Measurements from ENCODE around the gene EEFSEC. TPM values are rescaled to one million over a fixed set of nuclear protein-coding genes. Genes with fewer than 3 reads are reported as not detected.

Gene EEFSEC
- total RNA-seq, 1 experiment from 2014 or later, result 14.6 TPM

DNA sequence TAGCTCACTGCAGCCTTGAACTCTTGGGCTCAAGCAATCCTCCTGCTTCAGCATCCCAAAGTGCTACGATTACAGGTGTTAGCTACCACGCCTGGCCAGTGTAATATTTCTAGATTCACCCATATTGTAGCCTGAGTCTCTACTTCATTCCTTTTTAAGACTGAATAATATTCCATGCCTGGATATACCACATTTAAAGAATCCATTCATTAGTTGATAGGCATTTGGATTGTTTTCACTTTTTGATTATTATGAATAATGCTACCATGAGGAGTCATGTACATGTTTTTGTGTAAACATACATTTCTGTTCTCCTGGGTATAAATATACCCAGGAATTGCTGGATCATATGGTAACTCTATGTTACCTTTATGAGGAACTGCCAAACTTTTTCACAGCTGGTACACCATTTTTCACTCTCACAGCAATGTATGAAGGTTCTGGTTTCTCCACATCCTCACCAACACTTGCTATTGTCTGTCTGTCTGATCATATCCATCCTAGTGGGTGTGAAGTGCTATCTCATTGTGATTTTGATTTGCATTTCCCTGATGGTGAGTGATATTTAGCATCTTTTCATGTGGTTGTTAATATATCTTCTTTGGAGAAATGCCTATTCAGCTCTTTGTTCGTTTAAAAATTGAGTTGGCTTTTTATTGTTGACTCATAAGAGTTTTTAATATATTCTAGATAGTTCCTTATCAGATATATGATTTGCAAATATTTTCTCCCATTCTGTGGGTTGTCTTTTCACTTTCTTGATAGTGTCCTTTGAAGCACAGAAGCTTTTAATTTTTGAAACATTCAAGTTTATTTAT lies 32.6 kb downstream of the EEFSEC start:
- Mint-ChIP-seq H3K27ac (ENCODE audit: low read depth, unreplicated experiment) (no peak overlapping the region), H3K27me3 (ENCODE audit: insufficient read depth, unreplicated experiment) (no peaks in the 10 kb centered on the region), H3K4me3 (ENCODE audit: unreplicated experiment) (no peak overlapping the region), H3K9me3 (ENCODE audit: unreplicated experiment) (no peaks in the 10 kb centered on the region), H3K4me1 (ENCODE audit: insufficient read depth, unreplicated experiment) (no peaks in the 10 kb centered on the region), H3K36me3 (ENCODE audit: insufficient read depth, unreplicated experiment) (no peaks in the 10 kb centered on the region)
- no peak for DNase-seq (ENCODE audit: unreplicated experiment)
- intact Hi-C loops (cut with micrococcal nuclease), result no loop called here
- BruUV-seq (replicated peaks), result no TSS peak
- CTCF ChIA-PET, result no interaction called here
- POLR2A ChIA-PET, result interaction anchor here (1.4 kb wide), 1 partner anchor 9 kb away, joined by 6 read pairs; no protein-coding TSS in a partner anchor
- TF ChIP-seq, protein P1, sequence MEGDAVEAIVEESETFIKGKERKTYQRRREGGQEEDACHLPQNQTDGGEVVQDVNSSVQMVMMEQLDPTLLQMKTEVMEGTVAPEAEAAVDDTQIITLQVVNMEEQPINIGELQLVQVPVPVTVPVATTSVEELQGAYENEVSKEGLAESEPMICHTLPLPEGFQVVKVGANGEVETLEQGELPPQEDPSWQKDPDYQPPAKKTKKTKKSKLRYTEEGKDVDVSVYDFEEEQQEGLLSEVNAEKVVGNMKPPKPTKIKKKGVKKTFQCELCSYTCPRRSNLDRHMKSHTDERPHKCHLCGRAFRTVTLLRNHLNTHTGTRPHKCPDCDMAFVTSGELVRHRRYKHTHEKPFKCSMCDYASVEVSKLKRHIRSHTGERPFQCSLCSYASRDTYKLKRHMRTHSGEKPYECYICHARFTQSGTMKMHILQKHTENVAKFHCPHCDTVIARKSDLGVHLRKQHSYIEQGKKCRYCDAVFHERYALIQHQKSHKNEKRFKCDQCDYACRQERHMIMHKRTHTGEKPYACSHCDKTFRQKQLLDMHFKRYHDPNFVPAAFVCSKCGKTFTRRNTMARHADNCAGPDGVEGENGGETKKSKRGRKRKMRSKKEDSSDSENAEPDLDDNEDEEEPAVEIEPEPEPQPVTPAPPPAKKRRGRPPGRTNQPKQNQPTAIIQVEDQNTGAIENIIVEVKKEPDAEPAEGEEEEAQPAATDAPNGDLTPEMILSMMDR (IDR thresholded peaks at IDR 0.05; ENCODE audit: unreplicated experiment), result no peak

DNA sequence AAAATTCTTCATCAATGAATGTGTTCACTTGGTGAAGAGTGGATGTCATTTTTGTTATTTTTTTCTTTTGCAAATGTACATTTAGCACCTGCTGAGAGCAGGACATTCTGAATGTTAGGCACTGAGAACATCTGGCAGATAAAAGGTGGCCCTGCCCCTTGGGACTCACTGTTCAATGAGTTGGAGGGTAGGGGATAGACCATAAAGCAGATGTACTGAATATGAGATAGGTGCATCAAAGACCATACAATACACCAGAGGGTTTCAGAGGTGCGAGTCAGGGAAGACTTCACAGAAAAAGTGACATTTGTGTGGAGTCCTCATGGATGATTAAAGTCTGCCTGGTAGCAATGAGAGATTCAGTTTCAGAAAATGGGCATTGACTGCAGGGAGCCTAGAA lies 34.2 kb downstream of the EEFSEC start:
- ChIA-PET POLR2A (no interaction called here), CTCF (interaction anchor here (0.7 kb wide), 1 partner anchor 471 kb away, joined by 4 read pairs; no protein-coding TSS in a partner anchor)
- intact Hi-C loops (cut with micrococcal nuclease), result no loop called here
- H3K9me3 Mint-ChIP-seq (ENCODE audit: unreplicated experiment), result no peaks in the 10 kb centered on the region
- no peaks in the 10 kb centered on the region for H3K27me3 Mint-ChIP-seq (ENCODE audit: insufficient read depth, unreplicated experiment)
- H3K4me1 Mint-ChIP-seq (ENCODE audit: insufficient read depth, unreplicated experiment), result no peaks in the 10 kb centered on the region
- BruUV-seq (replicated peaks), result no TSS peak
- H3K4me3 Mint-ChIP-seq (ENCODE audit: unreplicated experiment), result no peak overlapping the region
- TF ChIP-seq, protein P1 (IDR thresholded peaks at IDR 0.05; ENCODE audit: unreplicated experiment), result no peak
- no peaks in the 10 kb centered on the region for H3K36me3 Mint-ChIP-seq (ENCODE audit: insufficient read depth, unreplicated experiment)
- DNase-seq (ENCODE audit: unreplicated experiment), result no peak
- H3K27ac Mint-ChIP-seq (ENCODE audit: low read depth, unreplicated experiment), result no peak overlapping the region

DNA sequence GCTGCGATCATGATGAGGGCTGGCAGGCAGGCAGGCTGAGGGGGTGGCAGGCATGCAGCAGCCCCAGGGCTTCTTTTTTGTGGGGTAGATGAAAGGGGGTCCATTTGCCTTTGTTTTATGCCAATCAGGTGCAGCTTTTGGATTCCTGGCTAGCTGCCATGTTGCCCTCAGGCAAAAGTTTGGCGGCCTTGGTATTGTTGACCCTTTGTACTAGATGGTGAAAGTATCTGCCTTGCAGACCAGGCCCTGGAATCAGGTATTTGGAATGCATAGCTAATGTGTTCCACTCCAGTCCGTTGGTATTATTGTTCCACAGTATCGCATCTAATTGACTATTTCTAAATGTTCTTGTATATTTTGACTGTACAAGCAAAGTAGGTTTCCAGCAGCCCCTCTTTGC lies 35.0 kb downstream of the EEFSEC start:
- H3K27me3 Mint-ChIP-seq (ENCODE audit: insufficient read depth, unreplicated experiment), result no peaks in the 10 kb centered on the region
- ChIA-PET POLR2A (no interaction called here), CTCF (no interaction called here)
- intact Hi-C loops (cut with micrococcal nuclease), result no loop called here
- no peak for DNase-seq (ENCODE audit: unreplicated experiment)
- H3K4me3 Mint-ChIP-seq (ENCODE audit: unreplicated experiment), result no peak overlapping the region
- TF ChIP-seq, protein P1 (IDR thresholded peaks at IDR 0.05; ENCODE audit: unreplicated experiment), result no peak
- no TSS peak for BruUV-seq (replicated peaks)
- H3K36me3 Mint-ChIP-seq (ENCODE audit: insufficient read depth, unreplicated experiment), result no peaks in the 10 kb centered on the region
- no peaks in the 10 kb centered on the region for H3K4me1 Mint-ChIP-seq (ENCODE audit: insufficient read depth, unreplicated experiment)
- H3K9me3 Mint-ChIP-seq (ENCODE audit: unreplicated experiment), result no peaks in the 10 kb centered on the region
- no peak overlapping the region for H3K27ac Mint-ChIP-seq (ENCODE audit: low read depth, unreplicated experiment)

DNA sequence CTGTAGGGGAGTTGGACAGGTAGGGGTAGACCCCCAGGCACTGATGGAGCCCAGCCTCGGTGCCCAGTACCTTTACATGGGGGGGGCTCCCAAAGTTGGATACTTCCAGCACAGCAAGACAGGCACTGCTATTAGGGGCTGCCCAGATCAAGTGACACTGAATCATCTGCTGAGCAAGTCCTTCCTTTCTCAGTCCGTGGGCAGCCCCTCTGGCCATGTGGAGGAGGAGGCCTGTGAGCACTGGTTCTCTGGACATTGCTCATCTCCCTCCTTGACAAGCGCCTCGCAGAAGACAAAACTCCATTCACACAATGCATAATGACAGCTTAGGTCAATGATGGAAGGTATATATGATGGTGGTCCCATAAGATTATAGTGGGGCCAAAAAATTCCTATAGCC lies 35.7 kb downstream of the EEFSEC start:
- Mint-ChIP-seq H3K9me3 (ENCODE audit: unreplicated experiment) (no peaks in the 10 kb centered on the region), H3K4me3 (ENCODE audit: unreplicated experiment) (no peak overlapping the region), H3K4me1 (ENCODE audit: insufficient read depth, unreplicated experiment) (no peaks in the 10 kb centered on the region), H3K27ac (ENCODE audit: low read depth, unreplicated experiment) (no peak overlapping the region), H3K36me3 (ENCODE audit: insufficient read depth, unreplicated experiment) (no peaks in the 10 kb centered on the region), H3K27me3 (ENCODE audit: insufficient read depth, unreplicated experiment) (no peaks in the 10 kb centered on the region)
- TF ChIP-seq, protein P1 (IDR thresholded peaks at IDR 0.05; ENCODE audit: unreplicated experiment), result no peak
- POLR2A ChIA-PET, result interaction anchor here (1.1 to 1.6 kb wide), 2 partner anchors 10 to 13 kb away, joined by 3 to 5 read pairs; no protein-coding TSS in a partner anchor
- no TSS peak for BruUV-seq (replicated peaks)
- CTCF ChIA-PET, result no interaction called here
- no peak for DNase-seq (ENCODE audit: unreplicated experiment)
- intact Hi-C loops (cut with micrococcal nuclease), result no loop called here

All from MCF 10A (cell line).